KMS-11 (cell line): Measurements from ENCODE around the gene PRMT3.

Experiments used
- H2AFZ ChIP-seq: fragments of 200-600 bp; sonication (generic); 2 replicates; pipeline ENCODE4 v1.6.1; 2016; ENCODE audit warnings: antibody characterized with exemption, mixed run types, low read depth
- H3K27ac ChIP-seq: fragments of 200-600 bp; sonication (generic); 2 replicates; pipeline ENCODE4 v1.6.1; 2016; ENCODE audit warnings: mild to moderate bottlenecking, mixed run types
- H3K27me3 ChIP-seq: fragments of 200-600 bp; sonication (generic); 2 replicates; pipeline ENCODE4 v1.6.1; 2017; ENCODE audit warnings: mild to moderate bottlenecking, low read depth, mixed run types, moderate library complexity; ENCODE audit not compliant: insufficient read depth
- H3K36me3 ChIP-seq: fragments of 200-600 bp; sonication (generic); 2 replicates; pipeline ENCODE4 v1.6.1; 2017; ENCODE audit warnings: mild to moderate bottlenecking, mixed run types; ENCODE audit not compliant: insufficient read depth
- H3K4me1 ChIP-seq: fragments of 200-600 bp; sonication (generic); 2 replicates; pipeline ENCODE4 v1.6.1; 2016; ENCODE audit warnings: mild to moderate bottlenecking, low read depth, mixed run types; ENCODE audit not compliant: poor library complexity, severe bottlenecking
- H3K4me2 ChIP-seq: fragments of 200-600 bp; sonication (generic); 2 replicates; pipeline ENCODE4 v1.7.0; 2016; ENCODE audit warnings: mild to moderate bottlenecking, mixed run types
- H3K4me3 ChIP-seq: fragments of 200-600 bp; sonication (generic); IDR thresholded peaks from 2 replicates; pipeline ENCODE4 v1.6.1; 2017; ENCODE audit warnings: low read depth, low read length, mixed read lengths; ENCODE audit not compliant: insufficient read depth
- H3K79me2 ChIP-seq: fragments of 200-600 bp; sonication (generic); 2 replicates; pipeline ENCODE4 v1.6.1; 2016; ENCODE audit warnings: low read depth, mixed run types; ENCODE audit not compliant: insufficient read depth
- H3K9ac ChIP-seq: fragments of 200-600 bp; sonication (generic); 2 replicates; pipeline ENCODE4 v1.6.1; 2016; ENCODE audit warnings: mild to moderate bottlenecking, mixed run types
- H4K20me1 ChIP-seq: fragments of 200-600 bp; sonication (generic); 2 replicates; pipeline ENCODE4 v1.6.1; 2016; ENCODE audit warnings: mild to moderate bottlenecking, mixed run types; ENCODE audit not compliant: insufficient read depth
- CTCF ChIP-seq: fragments of 200-600 bp; sonication (generic); conservative IDR thresholded peaks from 2 replicates; pipeline ENCODE4 v1.6.1; 2017; ENCODE audit warnings: low read depth, mild to moderate bottlenecking, antibody characterized with exemption, low read length, moderate library complexity, mixed read lengths

PRMT3 gene

DNA sequence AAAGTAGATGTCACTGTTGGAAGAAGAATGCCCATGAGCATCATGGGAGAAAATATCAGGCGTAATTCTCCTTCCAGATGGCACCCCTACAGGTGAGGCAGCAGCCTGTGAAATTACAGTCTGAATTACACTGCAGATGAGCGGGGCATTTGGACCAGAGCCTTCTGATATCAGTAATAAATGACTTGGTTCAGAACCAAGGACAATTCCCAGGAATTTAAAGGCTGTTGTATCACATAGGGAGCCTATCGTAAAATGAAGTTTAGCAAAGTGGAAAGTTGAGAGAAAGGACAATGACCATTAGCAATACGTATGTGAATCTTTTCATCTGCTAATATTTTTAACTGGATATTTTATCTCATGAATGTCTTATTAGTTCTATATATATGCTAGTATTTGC, 61.3 kb downstream of the PRMT3 start:
- Histone ChIP-seq H3K36me3 (no peaks in the 10 kb centered on the region), H4K20me1 (no peaks in the 10 kb centered on the region), H3K4me2 (no peak overlapping the region), H3K9ac (no peak overlapping the region), H2AFZ (no peak overlapping the region), H3K4me1 (no peaks in the 10 kb centered on the region), H3K27me3 (no peaks in the 10 kb centered on the region), H3K4me3 (no peak overlapping the region), H3K27ac (no peak overlapping the region), H3K79me2 (no peaks in the 10 kb centered on the region)
- no peak for TF ChIP-seq CTCF

DNA sequence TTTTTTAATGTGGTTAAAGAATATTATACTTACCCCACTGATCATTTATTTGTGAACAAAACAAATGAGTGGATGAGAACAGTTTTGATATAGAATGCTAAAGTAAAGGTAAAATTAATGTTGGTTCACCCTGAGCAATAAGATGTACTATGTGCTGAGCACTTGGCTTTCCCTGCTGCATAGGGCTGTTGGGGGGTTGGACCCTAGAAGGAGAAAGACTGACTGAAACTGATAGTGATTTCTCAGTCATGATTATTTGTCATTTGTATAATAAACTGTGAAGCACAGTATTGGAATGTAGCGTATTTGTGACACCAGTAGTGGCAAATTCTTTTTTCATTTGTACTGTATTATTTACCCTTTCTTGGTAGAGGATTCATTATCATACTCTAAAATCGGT, 63.3 kb downstream of the PRMT3 start:
- H3K4me2 ChIP-seq, result no peak overlapping the region
- no peaks in the 10 kb centered on the region for H3K36me3 ChIP-seq
- H2AFZ ChIP-seq, result no peak overlapping the region
- H3K9ac ChIP-seq, result no peak overlapping the region
- H3K4me3 ChIP-seq, result no peak overlapping the region
- no peaks in the 10 kb centered on the region for H3K4me1 ChIP-seq
- no peaks in the 10 kb centered on the region for H4K20me1 ChIP-seq
- no peak overlapping the region for H3K27ac ChIP-seq
- no peaks in the 10 kb centered on the region for H3K27me3 ChIP-seq
- TF ChIP-seq CTCF, result no peak
- H3K79me2 ChIP-seq, result no peaks in the 10 kb centered on the region

- no peaks in the 10 kb centered on the region for H3K27me3 ChIP-seq
- no peak overlapping the region for H3K9ac ChIP-seq
- H3K4me3 ChIP-seq, result no peak overlapping the region
- no peak overlapping the region for H2AFZ ChIP-seq
- no peaks in the 10 kb centered on the region for H3K36me3 ChIP-seq
- H3K27ac ChIP-seq, result no peak overlapping the region
- H4K20me1 ChIP-seq, result no peaks in the 10 kb centered on the region
- H3K79me2 ChIP-seq, result no peaks in the 10 kb centered on the region
- no peaks in the 10 kb centered on the region for H3K4me1 ChIP-seq
- no peak overlapping the region for H3K4me2 ChIP-seq
- TF ChIP-seq CTCF, result no peak
Observed at GRCh38 chr11:20451568-20451967, 64.1 kb downstream of the PRMT3 start.

DNA sequence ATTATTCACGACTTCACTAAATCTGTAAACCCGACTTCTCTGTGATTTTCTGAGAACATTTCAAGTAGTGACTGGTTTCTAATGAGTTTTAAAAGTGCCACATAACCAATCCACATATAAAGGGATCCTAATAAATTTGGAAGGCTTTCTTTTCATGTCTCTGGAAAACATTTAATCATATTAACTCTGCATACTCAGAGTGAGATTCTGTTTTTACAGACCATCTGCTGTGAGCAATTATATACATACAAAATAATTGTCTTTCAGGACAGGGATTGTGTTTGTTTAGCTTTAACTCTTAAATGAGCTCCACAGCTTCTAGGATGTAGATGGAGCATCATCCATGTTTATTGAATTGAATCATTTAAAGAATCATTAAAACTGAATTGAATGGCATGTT, 65.1 kb downstream of the PRMT3 start:
- Histone ChIP-seq H3K36me3 (no peaks in the 10 kb centered on the region), H4K20me1 (no peaks in the 10 kb centered on the region), H2AFZ (no peak overlapping the region), H3K9ac (no peak overlapping the region), H3K79me2 (no peaks in the 10 kb centered on the region), H3K4me2 (no peak overlapping the region), H3K27me3 (no peaks in the 10 kb centered on the region), H3K4me3 (no peak overlapping the region), H3K27ac (no peak overlapping the region), H3K4me1 (no peaks in the 10 kb centered on the region)
- no peak for TF ChIP-seq CTCF
